BE2C (cell line): ENCODE data around the gene RAB1A.

ENCODE experiments used
- DNase-seq: peaks from one replicate; pipeline ENCODE4 v3.0.0-alpha.2; 2020
- H3K27me3 ChIP-seq: fragments of 250-450 bp; sonication (Bioruptor Pico); 2 replicates; pipeline ENCODE4 v1.5.1; 2020; ENCODE audit warnings: mild to moderate bottlenecking
- H3K36me3 ChIP-seq: fragments of 250-450 bp; sonication (Bioruptor Pico); 2 replicates; pipeline ENCODE4 v1.5.1; 2020; ENCODE audit warnings: mild to moderate bottlenecking
- H3K4me1 ChIP-seq: fragments of 250-450 bp; sonication (Bioruptor Pico); 2 replicates; pipeline ENCODE4 v1.5.1; 2020
- H3K4me3 ChIP-seq: 2 replicates; pipeline ENCODE4 v1.5.1; 2011; ENCODE audit warnings: low read depth, low read length
- H3K9me3 ChIP-seq: fragments of 250-450 bp; sonication (Bioruptor Pico); 2 replicates; pipeline ENCODE4 v1.5.1; 2020
- TF ChIP-seq, protein P1 (sequence below): IDR thresholded peaks from 2 replicates; pipeline ENCODE4 v1.5.1; 2012; ENCODE audit warnings: mild to moderate bottlenecking, low read depth, low read length

RAB1A gene

DNA sequence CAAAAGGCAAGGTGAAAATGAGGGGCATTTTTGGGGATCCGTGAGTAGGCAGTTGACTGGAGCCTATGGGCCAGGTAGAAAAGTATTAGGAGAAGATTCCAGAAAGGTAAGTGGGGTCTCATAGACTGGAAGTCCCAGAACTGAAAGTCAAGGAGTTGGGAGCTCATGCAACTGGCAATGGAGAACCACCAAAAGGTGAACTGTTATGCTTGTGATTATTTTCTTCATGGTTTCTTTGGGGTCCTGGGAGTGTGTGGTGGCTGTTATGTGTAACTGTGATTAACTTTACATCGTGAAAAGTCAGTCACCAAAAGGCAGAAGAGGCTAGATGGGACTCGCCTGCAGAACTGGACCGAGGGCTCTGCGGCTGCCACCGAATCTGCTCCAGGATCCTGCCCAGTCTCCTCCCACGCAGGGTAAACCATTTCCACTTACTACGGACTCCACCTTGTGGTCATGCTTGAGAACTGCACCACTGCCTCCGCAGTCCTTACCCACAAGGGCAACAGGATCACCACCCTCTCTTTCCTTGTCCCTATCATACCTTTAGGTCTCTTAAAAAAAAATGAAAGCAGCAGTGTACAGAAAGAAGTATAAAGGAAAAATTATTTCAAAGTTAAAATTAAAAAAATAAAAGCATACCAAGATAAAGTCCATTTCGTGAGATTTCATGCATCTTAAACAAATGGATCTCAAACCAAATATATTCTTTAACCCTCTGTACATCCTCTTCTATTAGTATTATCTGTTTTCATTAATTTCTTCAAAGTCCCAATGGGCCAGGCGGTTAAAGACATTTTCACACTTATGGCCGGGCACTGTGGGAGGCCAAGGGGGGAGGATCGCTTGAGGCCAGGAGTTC, 89.3 kb downstream of the RAB1A start:
- H3K9me3 ChIP-seq, result no peaks in the 10 kb centered on the region
- H3K4me3 ChIP-seq, result no peak overlapping the region

DNA sequence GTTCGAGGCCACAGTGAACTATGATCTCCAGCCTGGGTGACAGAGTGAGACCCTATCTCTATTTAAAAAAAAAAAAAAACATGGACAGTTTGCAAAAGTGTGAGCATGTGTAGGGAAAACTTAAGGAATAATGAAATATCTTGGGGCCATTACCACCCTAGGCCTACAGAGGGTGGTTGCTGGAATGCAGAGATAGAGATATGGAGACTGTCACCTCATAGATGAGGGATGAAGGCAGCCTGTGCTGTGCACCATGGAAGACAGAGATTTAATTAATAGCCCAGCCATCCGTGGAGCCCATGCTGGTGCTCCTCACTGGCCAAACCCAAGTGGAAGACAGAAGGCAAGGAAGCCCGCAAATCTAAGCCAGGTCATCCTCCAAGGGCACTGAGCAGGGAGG, 90.3 kb downstream of the RAB1A start:
- no peaks in the 10 kb centered on the region; the same call in 1 of the 2 replicates for H3K36me3 ChIP-seq
- H3K9me3 ChIP-seq, result no peaks in the 10 kb centered on the region
- no peaks in the 10 kb centered on the region for H3K27me3 ChIP-seq
- no peaks in the 10 kb centered on the region for H3K4me1 ChIP-seq
- TF ChIP-seq, protein P1, sequence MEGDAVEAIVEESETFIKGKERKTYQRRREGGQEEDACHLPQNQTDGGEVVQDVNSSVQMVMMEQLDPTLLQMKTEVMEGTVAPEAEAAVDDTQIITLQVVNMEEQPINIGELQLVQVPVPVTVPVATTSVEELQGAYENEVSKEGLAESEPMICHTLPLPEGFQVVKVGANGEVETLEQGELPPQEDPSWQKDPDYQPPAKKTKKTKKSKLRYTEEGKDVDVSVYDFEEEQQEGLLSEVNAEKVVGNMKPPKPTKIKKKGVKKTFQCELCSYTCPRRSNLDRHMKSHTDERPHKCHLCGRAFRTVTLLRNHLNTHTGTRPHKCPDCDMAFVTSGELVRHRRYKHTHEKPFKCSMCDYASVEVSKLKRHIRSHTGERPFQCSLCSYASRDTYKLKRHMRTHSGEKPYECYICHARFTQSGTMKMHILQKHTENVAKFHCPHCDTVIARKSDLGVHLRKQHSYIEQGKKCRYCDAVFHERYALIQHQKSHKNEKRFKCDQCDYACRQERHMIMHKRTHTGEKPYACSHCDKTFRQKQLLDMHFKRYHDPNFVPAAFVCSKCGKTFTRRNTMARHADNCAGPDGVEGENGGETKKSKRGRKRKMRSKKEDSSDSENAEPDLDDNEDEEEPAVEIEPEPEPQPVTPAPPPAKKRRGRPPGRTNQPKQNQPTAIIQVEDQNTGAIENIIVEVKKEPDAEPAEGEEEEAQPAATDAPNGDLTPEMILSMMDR, result no peak
- no peak overlapping the region for H3K4me3 ChIP-seq
- no peak for DNase-seq

More for the DNA sequence above, 89.3 kb downstream of the RAB1A start:
- peak; percentile 67 for DNase-seq
- no peaks in the 10 kb centered on the region for H3K4me1 ChIP-seq
- no peaks in the 10 kb centered on the region for H3K27me3 ChIP-seq
- H3K36me3 ChIP-seq, result no peaks in the 10 kb centered on the region; the same call in 1 of the 2 replicates
- TF ChIP-seq, protein P1, result peak; percentile 81

DNA sequence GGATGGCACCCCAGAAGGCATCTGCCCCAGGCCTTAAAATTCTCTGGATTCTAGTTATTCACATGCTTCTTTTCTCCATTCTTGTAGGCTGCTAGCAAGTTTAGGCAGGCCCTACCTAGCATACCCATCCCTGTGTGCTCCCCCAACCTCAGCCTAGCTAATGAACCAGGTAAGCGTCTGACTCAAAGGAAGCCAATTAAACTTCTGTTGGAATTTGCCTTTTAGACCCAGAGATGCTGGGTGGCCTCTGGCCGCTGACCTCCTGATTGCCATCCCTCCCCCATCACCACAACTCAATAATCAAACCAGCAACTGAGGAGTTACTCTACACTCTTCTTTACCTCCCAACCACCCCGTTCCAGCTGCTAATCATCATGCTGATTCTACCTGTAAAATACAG, 92.7 kb downstream of the RAB1A start:
- TF ChIP-seq, protein P1, result no peak

More for the DNA sequence above, 92.7 kb downstream of the RAB1A start:
- Histone ChIP-seq H3K9me3 (no peaks in the 10 kb centered on the region), H3K36me3 (no peaks in the 10 kb centered on the region), H3K27me3 (no peaks in the 10 kb centered on the region), H3K4me3 (no peak overlapping the region), H3K4me1 (no peaks in the 10 kb centered on the region)
- no peak for DNase-seq
